SU-DHL-6 (cell line): ENCODE data around the gene PPTC7.

Source experiments
- CTCF ChIP-seq: fragments of 200-600 bp; sonication (generic); IDR thresholded peaks from one replicate; pipeline ENCODE4 v1.5.1; 2017; ENCODE audit warnings: antibody characterized with exemption, mild to moderate bottlenecking, low read length, moderate library complexity; ENCODE audit not compliant: insufficient read depth, poor library complexity, severe bottlenecking
- EZH2phosphoT487 ChIP-seq: fragments of 200-600 bp; sonication (generic), shearing (Covaris generic); conservative IDR thresholded peaks from 2 replicates; pipeline ENCODE4 v1.6.1; 2018; ENCODE audit warnings: mild to moderate bottlenecking, antibody characterized with exemption, low read length, moderate library complexity, mixed read lengths

GRCh38 chr12:110592078-110592477 lies 9.0 kb upstream of the PPTC7 start:
- TF ChIP-seq CTCF (no peak), EZH2phosphoT487 (no peak)
